Neural crest cell (in vitro differentiated cells): ENCODE data around the gene STXBP4. TPM values are rescaled to one million over a fixed set of nuclear protein-coding genes. Genes with fewer than 3 reads are reported as not detected.
"Not testable (repeated sequence)": the region's sequence is repeated elsewhere in the genome, so short reads cannot be mapped to it uniquely, and the experiment has no call there.

ENCODE experiments used
- DNase-seq: peaks from one replicate; pipeline ENCODE4 v3.0.0; 2021; ENCODE audit warnings: low read depth, mixed read lengths, low spot score
- H3K27ac Mint-ChIP-seq: one replicate; pipeline ENCODE4 v1.8.0; 2021; ENCODE audit warnings: mild to moderate bottlenecking, mixed read lengths; ENCODE audit not compliant: unreplicated experiment
- H3K27me3 Mint-ChIP-seq: 2 replicates; pipeline ENCODE4 v1.8.0; 2021; ENCODE audit warnings: low read depth, mild to moderate bottlenecking, mixed read lengths
- H3K36me3 Mint-ChIP-seq: 2 replicates; pipeline ENCODE4 v1.8.0; 2021; ENCODE audit warnings: low read depth, mild to moderate bottlenecking, mixed read lengths
- H3K4me1 Mint-ChIP-seq: 2 replicates; pipeline ENCODE4 v1.8.0; 2021; ENCODE audit warnings: mixed read lengths
- H3K4me3 Mint-ChIP-seq: one replicate; pipeline ENCODE4 v1.8.0; 2021; ENCODE audit warnings: mild to moderate bottlenecking, mixed read lengths
- H3K9me3 Mint-ChIP-seq: 2 replicates; pipeline ENCODE4 v1.8.0; 2021; ENCODE audit warnings: mixed read lengths
- total RNA-seq: library from RNA; stranded (reverse); gene quantifications from 2 replicates; pipeline ENCODE4 v1.2.1, GENCODE V29; 2021
- TF ChIP-seq, protein P1 (sequence below): fragments of 200-600 bp; sonication (generic); conservative IDR thresholded peaks from 2 replicates; pipeline ENCODE4 v1.5.0; 2021; ENCODE audit warnings: antibody characterized with exemption, mild to moderate bottlenecking

The STXBP4 gene
- total RNA-seq, 1 donor from 2014 or later: 32.7 TPM

DNA sequence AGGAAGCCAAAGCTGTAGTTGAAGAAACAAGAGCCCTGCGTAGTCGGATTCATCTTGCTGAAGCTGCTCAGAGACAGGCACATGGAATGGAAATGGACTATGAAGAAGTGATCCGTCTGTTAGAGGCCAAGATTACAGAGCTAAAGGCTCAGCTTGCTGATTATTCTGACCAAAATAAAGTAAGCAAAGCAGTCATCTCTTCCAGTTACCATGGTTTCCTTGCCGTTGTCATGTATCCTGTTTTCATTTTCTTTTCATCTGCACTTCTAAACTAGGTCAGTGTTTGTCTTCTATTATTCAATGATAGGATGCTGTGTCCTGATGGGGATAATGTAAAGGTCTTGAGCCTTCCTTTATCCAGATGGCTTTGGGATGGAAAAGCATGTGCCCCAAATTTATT lies 104.3 kb downstream of the STXBP4 start:
- Mint-ChIP-seq H3K9me3 (no peaks in the 10 kb centered on the region), H3K4me1 (peaks cover 10% of the 10 kb centered on the region), H3K27me3 (no peaks in the 10 kb centered on the region), H3K27ac (no peak overlapping the region), H3K4me3 (no peak overlapping the region), H3K36me3 (peaks cover 10% of the 10 kb centered on the region)
- no peak for DNase-seq
- TF ChIP-seq, protein P1, sequence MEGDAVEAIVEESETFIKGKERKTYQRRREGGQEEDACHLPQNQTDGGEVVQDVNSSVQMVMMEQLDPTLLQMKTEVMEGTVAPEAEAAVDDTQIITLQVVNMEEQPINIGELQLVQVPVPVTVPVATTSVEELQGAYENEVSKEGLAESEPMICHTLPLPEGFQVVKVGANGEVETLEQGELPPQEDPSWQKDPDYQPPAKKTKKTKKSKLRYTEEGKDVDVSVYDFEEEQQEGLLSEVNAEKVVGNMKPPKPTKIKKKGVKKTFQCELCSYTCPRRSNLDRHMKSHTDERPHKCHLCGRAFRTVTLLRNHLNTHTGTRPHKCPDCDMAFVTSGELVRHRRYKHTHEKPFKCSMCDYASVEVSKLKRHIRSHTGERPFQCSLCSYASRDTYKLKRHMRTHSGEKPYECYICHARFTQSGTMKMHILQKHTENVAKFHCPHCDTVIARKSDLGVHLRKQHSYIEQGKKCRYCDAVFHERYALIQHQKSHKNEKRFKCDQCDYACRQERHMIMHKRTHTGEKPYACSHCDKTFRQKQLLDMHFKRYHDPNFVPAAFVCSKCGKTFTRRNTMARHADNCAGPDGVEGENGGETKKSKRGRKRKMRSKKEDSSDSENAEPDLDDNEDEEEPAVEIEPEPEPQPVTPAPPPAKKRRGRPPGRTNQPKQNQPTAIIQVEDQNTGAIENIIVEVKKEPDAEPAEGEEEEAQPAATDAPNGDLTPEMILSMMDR: no peak

DNA sequence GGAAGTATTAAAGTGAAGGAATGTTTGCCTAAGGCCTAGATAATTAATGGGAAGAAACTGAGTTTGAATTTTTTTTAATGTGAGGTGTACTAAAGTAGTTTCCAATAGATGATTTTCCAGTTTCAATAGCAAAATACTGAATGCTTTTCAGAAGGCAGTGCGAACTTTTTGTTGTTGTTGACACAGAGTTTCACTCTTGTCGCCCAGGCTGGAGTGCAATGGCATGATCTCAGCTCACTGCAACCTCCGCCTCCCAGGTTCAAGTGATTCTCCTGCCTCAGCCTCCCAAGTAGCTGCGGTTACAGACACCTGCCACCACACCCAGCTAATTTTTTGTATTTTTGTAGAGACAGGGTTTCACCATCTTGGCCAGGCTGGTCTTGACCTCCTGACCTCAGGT lies 104.9 kb downstream of the STXBP4 start:
- H3K9me3 Mint-ChIP-seq, H3K27ac Mint-ChIP-seq, H3K27me3 Mint-ChIP-seq, H3K36me3 Mint-ChIP-seq, H3K4me3 Mint-ChIP-seq, H3K4me1 Mint-ChIP-seq, DNase-seq: not testable (repeated sequence)

DNA sequence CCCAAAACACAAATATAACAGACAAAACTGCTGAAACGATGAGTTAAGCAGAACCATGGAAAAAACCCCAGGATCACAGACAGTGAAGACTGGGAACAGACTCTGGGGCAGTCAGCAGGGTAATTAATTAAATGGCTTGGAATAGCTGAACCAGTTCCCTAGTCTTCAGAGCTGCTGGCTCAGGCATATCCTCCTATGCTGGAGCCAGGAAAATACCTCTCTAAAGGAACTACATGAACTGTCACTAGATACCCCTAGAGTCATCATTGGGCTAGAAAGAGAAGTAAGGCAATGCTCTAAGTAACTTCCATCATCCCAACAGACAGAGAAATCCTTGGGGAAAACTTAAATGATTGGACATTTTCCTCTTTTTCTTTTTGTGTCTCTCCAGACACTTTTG lies 113.0 kb downstream of the STXBP4 start:
- peaks cover 2% of the 10 kb centered on the region for H3K9me3 Mint-ChIP-seq
- H3K27me3 Mint-ChIP-seq: no peaks in the 10 kb centered on the region
- no peak for DNase-seq
- TF ChIP-seq, protein P1: no peak
- peaks cover 20% of the 10 kb centered on the region for H3K36me3 Mint-ChIP-seq
- no peaks in the 10 kb centered on the region for H3K4me1 Mint-ChIP-seq
- no peak overlapping the region for H3K27ac Mint-ChIP-seq
- H3K4me3 Mint-ChIP-seq: no peak overlapping the region

DNA sequence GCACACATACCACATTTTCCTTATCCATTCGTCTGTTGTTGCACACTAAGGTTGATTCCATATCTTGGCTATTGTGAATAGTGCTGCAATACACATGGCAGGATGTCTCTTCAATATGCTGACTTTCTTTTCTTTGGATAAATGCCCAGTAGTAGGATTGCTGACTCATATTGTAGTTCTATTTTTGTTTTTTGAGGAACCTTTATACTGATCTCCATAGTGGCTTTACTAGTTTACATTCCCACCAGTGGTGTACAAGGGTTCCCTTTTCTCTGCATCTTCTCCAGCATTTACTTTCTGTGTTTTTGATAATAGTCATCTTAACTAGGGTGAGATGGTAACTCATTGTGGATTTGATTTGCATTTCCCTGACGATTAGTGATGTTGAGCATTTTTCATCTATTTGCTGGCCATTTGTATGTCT lies 118.1 kb downstream of the STXBP4 start:
- Mint-ChIP-seq H3K27ac (no peak overlapping the region), H3K4me3 (no peak overlapping the region), H3K27me3 (no peaks in the 10 kb centered on the region), H3K4me1 (peaks cover 8% of the 10 kb centered on the region), H3K9me3 (peaks cover 4% of the 10 kb centered on the region), H3K36me3 (peaks cover 36% of the 10 kb centered on the region)
- DNase-seq: no peak
- TF ChIP-seq, protein P1: no peak

DNA sequence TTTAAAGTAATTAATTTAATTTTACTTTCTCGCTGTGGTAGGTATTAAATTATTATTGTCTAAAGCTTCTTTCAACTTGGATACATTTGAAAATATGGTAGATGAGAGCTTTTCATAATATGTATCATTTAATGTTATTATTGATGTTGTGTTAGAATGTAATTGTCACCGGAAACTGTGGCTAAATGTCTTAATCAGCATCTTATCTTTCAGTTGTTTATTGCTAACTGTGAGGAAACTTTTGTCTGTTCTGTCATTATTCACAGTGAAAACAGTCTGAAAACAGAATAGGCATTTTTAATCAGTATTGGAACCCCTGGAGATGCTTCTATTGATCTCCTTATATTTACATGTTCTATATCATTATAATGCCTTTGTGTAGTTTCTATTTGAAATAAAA lies 120.7 kb downstream of the STXBP4 start:
- Mint-ChIP-seq H3K4me3 (no peak overlapping the region), H3K4me1 (peaks cover 8% of the 10 kb centered on the region), H3K36me3 (peaks cover 25% of the 10 kb centered on the region), H3K9me3 (peaks cover 2% of the 10 kb centered on the region), H3K27me3 (no peaks in the 10 kb centered on the region), H3K27ac (no peak overlapping the region)
- no peak for DNase-seq
- TF ChIP-seq, protein P1: no peak

DNA sequence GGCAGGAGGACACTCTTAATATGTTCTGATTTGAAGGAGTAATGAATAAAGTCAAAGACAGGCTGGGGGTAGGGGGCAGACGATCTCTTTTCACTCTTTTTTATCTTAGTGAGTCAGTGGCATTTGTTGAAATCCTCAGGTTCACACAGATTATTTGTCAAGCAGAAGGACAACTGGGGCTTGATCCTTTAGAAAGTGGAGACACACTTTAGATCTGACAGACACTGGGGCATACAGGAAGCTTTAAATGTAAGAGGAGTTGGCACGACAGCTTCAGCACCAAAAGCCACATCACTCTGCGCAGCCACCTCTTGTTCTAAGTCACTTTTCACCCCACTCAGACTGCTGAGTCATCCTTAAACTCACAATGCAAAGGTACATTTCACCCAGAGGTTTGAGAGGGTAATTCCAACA lies 121.5 kb downstream of the STXBP4 start:
- no peak for DNase-seq
- Mint-ChIP-seq H3K9me3 (peaks cover 2% of the 10 kb centered on the region), H3K27ac (peak overlapping the region; percentile 83), H3K4me3 (no peak overlapping the region), H3K27me3 (no peaks in the 10 kb centered on the region), H3K36me3 (peaks cover 25% of the 10 kb centered on the region), H3K4me1 (peaks cover 8% of the 10 kb centered on the region)
- TF ChIP-seq, protein P1: no peak
